H1 (cell line): ENCODE results near the gene LAMB1. TPM values are rescaled to one million over a fixed set of nuclear protein-coding genes. Genes with fewer than 3 reads are reported as not detected.

Source experiments
- GABPA ChIP-seq: IDR thresholded peaks from 2 replicates; pipeline ENCODE4 v1.6.1; 2011; ENCODE audit warnings: mild to moderate bottlenecking, low read length, moderate library complexity, borderline replicate concordance; ENCODE audit not compliant: insufficient read depth
- HDAC6 ChIP-seq: IDR thresholded peaks from one replicate; pipeline ENCODE4 v1.7.1; 2012; ENCODE audit warnings: low read depth, mild to moderate bottlenecking, inconsistent platforms, low read length, moderate library complexity
- KDM4A ChIP-seq: IDR thresholded peaks from one replicate; pipeline ENCODE4 v1.7.1; 2012; ENCODE audit warnings: low read depth, mild to moderate bottlenecking, moderate library complexity, low read length, inconsistent platforms; ENCODE audit not compliant: severe bottlenecking
- KDM5A ChIP-seq: fragments of 200-600 bp; IDR thresholded peaks from 2 replicates; pipeline ENCODE4 v1.7.1; 2012; ENCODE audit warnings: mild to moderate bottlenecking, low read length, inconsistent platforms, mixed read lengths
- PHF8 ChIP-seq: fragments of 200-600 bp; sonication (generic); conservative IDR thresholded peaks from 2 replicates; pipeline ENCODE4 v1.7.1; 2012; ENCODE audit warnings: low read depth, mild to moderate bottlenecking, inconsistent platforms, low read length, moderate library complexity
- POLR2A ChIP-seq, 2 experiments: IDR thresholded peaks; 1 replicate in 1 of 2; 2 replicates in 1 of 2; pipeline ENCODE4 v1.6.1; 2011; ENCODE audit warnings: low read depth in 2 of 2, low read length in 2 of 2, mild to moderate bottlenecking in 2 of 2; ENCODE audit errors: control extremely low read depth in 1 of 2
- POLR2AphosphoS5 ChIP-seq: IDR thresholded peaks from 2 replicates; pipeline ENCODE4 v1.6.1; 2011; ENCODE audit warnings: low read depth, low read length
- SP4 ChIP-seq: IDR thresholded peaks from 2 replicates; pipeline ENCODE4 v1.6.1; 2012; ENCODE audit warnings: low read length, inconsistent platforms
- polyA plus RNA-seq, 7 experiments: library from polyadenylated mRNA; depleted of rRNA in 3 of 7; stranded (reverse) in 5 of 7; unstranded in 2 of 7; fragments of >200 nt in 5 of 7; fragments of 200-250 nt in 2 of 7; gene quantifications; 1 replicate in 5 of 7; 2 replicates in 1 of 7; 4 replicates in 1 of 7; pipeline versions ENCODE4 v1.2.1 to v1.2.3, GENCODE V29; 2011 to 2013; ENCODE audit warnings: missing spikeins in 2 of 7, mixed read lengths in 2 of 7
- total RNA-seq: library from RNA; stranded (reverse); fragmentation: NEBNext Ultra II Directional; extraction: Animal tissue kit (Norgen Biotek cat#: 25700); gene quantifications from 2 replicates; pipeline ENCODE4 v1.2.1, GENCODE V29; 2021

Gene LAMB1
- total and polyA plus RNA-seq, 2 of the 8 experiments (the other 6 are each of a cell fraction or from before 2014, with no cell fraction given) = 31.9 to 38.5 TPM

- TF ChIP-seq GABPA (no peak), PHF8 (no peak), POLR2AphosphoS5 (no peak), SP4 (no peak), HDAC6 (no peak), KDM5A (no peak), POLR2A (IDR thresholded peaks at IDR 0.05; ENCODE audit: control extremely low read depth in 1 of 2, low read depth in 2 of 2, low read length in 2 of 2) (no peak), KDM4A (no peak)
- TF ChIP-seq, all 59 proteins: peak for 0
Measured at GRCh38 chr7:107982042-107982840, 20.7 kb downstream of the LAMB1 start (continued).
